NCI-H2029 treated with DMSO at 0.1 percent for 48 hours (cell line): ENCODE data around the gene RNF167.

Experiments
- DNase-seq: peaks from one replicate; lab custom pipeline; 2025; lab: John Stamatoyannopoulos, UW

RNF167 gene

DNA sequence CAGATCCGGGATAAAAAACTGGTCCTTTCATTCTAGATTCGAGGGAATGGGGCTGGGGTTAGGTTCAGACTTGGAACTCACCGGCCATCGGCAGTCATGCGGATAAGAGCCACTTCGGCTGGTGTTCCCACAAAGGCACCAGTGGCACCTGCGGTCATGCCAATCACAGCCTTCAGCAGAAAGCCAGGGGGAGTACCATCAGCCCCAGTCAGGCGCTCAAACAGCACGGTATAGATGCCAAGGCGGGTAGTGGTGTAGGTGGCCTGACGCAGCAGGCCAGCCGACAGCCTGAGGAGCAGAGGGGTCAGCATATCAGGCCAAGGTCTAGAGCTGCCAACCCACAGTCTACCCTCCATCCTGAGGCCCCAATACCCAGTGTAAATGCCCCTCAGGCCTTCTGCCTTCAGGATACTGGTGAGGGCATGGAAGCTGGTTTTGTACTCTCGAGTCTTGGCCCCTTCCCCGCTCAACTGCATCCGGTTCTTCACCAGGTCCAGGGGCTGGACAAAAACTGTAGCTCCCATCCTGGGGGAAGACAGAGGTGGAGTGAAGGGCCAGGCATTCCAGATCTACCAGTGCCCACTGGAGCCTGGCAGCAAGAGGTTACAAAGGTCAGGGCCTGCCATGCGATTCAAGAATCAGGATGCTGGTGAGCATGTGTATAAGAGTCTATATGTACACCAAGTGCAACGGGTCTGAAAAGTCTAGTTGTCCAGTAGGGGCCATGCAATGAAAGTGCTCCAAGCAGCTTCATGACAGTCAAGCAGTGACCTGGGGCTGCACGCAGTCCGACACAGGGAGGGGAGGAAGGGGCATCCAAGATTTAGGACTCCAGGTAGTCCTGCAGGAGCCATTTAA is 1.2 kb upstream of the RNF167 start:
- no peak for DNase-seq

DNA sequence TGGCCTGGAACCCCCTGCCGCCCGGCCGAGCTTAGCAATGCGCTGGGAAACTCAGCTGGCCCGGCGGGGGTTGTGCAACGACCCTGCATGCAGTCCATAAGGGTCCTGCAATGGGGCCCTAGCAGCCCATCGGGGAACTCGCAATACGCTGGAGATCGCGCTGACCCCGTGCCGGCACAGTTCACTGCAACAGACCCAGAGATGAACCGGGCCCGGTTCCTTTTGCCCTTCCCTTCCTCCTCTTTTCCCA is 597 bp upstream of the RNF167 start:
- DNase-seq: no peak

DNA sequence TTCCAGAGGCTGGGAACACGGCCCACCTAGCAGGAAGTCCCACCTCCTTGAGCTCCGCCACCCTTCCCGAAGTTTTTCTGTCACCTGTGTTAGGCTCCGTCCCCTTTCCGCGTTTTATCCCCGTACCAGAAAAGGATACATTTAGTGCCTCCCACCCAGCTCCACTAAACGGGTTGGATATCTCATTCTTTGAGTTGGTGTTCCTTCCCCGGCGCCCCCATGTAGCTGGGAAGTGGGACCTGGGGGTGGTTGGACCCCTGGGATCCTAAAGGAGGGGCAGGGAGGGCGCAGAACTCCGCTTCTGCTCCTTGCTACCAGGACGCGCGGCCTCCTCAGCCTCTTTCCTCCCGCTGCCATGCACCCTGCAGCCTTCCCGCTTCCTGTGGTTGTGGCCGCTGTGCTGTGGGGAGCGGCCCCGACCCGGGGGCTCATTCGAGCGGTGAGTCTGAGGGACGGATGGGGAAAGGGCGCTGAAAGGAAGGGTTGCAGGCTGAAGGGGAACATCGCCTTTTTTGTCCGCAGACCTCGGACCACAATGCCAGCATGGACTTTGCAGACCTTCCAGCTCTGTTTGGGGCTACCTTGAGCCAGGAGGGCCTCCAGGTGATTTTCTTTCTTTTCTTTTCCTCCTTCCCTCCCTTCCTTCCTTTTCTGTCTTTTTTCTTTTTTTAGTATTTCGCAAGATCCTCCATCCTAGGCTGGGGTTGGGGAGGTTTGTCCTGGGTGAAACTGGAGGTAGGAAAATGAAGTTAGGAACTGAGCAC is 669 bp downstream of the RNF167 start:
- no peak for DNase-seq

DNA sequence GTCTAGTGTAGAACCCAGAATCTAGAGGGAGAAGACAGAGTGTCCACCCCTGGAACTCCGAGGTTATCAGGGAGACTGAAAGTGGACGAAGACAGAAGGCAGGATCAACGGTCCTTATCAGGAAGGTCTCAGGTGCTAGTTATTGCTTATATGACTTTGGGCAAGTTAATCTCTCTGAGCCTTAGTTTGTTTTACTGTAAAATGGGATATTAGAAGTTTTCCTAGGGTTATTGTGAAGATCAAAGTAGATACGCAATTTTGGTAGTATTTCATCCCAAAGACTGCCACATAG is 1.2 kb downstream of the RNF167 start:
- DNase-seq: no peak

DNA sequence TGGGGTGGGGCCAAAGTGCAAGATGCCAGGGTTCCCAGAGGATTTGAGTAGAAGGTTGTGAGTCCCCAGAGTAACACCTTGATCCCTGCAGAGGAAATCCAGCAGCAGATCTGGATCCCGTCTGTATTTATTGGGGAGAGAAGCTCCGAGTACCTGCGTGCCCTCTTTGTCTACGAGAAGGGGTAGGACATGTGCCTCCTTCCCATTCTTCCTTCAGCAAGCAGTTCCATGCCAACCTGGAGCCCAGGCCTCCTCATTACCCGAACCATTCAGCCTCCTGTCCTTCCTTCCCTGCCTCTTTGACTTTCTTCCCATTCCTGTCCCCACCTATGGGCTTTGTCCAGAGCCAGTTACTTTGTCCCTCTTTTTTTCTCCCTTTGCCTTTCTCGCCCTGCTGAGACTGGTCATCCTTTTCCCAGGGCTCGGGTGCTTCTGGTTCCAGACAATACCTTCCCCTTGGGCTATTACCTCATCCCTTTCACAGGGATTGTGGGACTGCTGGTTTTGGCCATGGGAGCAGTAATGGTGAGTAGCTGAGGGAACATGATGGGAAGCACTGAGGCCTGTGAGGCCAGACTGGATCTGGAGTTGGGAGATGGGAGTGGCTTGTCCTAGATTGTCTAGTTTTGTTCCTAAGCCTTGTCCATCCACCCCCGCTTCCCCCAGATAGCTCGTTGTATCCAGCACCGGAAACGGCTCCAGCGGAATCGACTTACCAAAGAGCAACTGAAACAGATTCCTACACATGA is 2.9 kb downstream of the RNF167 start:
- DNase-seq: no peak

DNA sequence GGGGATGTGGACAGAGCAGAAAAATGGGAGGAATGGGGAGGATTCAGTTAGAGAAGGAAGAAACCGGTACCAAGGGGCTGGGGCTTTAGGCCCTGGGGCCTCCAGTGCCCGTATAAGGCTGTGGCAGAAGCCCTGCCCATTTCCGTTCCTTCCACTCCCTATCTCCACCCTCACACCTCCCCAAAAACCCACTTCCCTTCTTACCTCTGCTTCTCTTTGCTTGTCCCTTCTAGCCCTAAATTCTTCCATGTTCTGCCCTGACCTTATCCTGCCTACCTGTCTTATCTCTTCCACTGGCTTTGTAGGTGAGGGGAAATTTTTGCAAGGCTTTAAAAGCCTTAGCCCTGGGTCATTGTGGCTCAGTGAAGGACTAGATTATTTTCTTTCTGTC is 4.1 kb downstream of the RNF167 start:
- no peak for DNase-seq

DNA sequence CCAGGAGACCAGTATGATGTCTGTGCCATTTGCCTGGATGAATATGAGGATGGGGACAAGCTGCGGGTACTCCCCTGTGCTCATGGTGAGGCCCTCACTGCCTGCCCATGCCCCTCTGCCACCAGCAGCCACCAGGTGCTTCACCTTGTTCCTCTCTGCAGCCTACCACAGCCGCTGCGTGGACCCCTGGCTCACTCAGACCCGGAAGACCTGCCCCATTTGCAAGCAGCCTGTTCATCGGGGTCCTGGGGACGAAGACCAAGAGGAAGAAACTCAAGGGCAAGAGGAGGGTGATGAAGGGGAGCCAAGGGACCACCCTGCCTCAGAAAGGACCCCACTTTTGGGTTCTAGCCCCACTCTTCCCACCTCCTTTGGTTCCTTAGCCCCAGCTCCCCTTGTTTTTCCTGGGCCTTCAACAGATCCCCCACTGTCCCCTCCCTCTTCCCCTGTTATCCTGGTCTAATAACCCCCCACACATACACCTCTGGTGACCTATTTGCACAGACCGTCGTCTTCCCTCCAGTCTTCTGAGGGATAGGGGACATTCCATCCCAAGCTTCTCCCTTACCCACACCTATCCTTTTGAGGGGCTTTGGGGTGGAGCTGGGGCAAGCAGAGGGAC is 4.6 kb downstream of the RNF167 start:
- DNase-seq: no peak

DNA sequence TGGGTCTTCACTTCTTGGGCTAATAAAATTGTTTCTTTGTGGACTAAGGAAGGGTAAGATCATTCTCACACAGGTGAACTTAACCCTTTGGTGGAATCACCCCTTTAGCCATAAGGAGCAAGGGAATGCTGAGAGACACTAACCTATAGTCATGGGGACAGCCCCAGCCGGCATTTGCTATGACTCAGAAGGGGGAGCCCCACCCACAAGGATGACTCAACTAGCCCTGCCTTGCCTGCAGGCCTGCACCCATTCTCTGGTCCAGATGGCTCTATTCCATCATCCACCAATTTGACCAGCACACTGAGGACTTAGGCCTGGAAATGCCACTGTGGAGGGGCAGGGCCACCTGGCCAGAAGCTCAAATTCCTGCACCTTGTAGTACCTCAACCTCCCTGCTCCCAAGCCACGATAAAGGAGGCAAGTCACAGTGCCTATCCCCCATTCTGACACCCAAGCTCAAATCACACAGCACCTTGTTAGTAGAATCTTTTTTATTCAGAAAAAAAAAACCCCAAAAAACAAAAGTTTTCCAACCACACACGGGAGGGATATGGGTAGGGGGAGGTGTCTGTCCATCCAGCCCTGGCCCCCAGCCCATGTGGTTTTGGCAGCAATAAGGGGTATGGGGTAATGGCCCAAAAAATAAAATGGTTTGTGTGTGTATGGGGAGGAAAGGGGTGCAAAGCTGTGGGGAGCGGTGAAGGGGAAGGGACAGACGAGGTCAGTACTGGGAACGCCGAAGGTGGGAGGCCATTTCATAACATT is 5.3 kb downstream of the RNF167 start:
- DNase-seq: no peak

DNA sequence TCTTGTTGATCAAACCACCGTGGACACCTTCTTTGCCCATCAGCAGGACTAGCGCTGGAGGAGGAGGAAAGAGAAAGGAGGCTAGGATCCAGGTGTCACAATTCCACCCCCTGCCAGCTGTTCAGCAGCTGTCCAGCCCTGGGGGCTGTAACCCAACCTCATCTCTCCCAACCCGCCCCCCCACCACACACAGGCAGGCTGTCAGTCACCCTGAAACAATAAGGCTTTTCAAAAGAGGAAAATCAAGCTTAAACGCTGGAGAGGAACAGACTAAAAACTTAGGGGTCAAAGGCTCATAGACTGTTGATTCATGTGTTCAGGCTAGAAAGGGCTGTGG is 5.8 kb downstream of the RNF167 start:
- no peak for DNase-seq

DNA sequence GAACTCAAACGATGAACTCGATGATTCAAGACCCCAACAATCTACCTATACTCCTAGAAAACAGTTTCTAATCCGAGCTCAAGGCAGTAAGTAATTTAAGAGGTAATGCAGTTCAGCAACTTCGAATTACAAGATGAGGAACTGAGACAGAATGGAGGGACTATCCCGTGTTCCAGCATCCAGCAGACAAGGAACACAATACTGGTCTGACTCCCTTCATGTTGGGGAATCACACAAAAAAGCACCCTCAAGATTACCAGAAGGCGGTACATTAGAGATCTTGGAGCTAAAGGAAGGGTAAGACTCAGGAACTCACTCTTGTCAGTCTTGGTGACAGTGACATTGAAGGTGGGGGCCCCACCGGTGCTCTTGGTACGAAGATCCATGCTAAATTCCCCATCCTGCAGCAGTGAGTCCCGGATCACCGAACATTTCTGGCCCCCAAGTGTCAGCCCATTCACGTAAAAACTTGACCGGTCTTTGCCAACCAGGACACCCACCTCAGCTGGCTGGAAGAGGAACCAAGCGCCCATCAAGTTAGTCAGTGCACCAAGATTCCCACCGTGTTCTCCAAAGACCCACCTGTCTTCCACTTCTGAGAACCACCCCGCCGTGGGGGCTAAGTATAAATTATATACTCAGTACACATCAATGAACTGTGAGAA is 6.4 kb downstream of the RNF167 start:
- DNase-seq: no peak

DNA sequence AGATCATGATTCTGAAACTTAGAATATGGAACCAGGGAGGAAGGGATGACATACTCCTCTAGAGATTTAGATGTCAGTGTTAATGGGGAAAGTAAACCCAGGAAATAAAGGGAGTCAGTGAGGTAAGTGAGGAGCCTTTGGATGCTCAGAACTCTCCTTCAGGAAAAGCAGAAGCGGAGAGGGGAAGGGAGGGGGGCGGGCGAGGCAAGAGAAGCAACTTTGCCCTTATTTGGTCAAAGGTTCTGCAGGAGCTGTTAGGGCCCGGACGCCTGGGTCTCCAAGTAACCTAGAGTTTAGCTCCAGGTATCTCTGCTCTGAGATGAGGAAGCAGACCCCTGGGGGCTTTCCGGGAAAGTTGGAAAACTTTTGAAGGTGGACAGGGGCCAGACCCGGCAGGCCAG is 6.9 kb downstream of the RNF167 start:
- no peak for DNase-seq

DNA sequence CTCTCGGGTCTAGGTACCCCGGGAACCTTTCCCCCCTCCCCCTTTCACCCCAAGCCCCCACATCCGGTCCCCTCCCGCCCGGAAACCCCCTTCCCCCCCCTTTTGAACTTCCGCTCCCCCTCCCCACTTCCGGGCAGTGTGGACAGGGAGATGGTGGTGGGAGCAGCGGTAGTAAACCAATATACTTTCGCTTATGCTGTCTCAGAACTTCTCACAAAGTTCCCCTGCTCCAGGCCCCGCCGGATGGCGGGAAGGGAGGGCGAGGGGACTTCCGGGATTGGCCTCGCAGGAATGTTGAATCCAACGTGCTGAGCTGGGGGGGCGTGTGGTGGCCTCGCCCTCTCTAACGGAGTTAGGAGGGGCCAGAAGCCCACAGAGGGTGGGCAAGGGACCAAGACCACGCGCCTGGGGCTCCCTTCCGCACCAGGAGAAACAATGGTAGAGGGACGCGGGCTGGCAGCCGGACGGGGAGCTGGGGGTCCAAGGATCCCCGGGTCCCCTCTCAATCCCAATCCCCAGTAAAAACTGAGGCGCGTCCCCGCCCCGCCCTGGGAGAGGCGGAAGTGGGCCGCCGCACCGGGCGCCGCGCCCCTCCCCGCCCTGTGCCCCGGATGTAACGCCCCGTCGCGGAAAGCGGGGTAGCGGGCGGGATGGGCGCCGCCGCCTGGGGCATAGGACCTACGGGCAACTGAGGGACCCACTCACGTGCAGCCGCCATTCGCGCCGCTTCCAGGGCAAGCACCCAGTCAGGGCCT is 7.5 kb downstream of the RNF167 start:
- DNase-seq: no peak

DNA sequence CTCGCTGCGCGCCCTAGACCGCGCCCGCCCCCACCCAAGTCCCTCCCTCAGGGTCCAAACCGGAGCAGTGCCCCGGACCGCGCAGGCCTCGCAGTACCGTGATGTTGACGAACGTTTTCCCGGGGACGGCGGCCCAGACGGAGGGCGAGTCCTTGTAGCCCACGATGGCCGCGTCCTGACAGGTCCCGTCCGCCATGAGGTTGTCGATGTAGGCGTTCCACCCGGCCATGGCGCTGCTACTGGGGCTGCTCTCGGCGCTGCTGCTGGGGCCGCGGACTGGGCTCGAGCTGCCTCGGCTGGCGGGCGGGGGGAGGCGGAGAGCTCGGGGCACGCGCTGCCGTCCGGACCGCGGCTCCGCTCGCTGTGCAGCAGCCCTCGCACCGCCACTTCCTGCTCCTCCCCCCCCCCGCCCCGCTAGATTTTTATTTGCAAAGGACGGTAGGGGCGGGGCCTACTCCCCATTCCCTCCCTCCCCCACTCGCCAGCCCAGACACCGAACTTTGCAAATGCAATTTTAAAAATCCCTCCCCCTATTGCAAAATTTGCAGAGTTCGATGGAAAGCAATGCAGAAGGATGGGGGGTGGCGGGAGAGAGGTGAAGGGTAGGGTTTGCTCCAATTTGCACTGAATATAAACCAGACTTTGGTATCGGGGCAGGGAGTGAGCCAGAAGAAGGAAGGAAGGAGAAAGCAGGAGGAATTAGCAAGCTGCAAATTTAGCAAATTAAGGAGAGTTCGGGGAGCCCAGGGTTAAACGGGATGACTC is 8.3 kb downstream of the RNF167 start, which contains the start of gene PFN1:
PFN1 (minus strand) TSS at position 365 of the 765 bp plus-strand sequence; CDS start at position 229, 136 bp downstream.
- no peak for DNase-seq

DNA sequence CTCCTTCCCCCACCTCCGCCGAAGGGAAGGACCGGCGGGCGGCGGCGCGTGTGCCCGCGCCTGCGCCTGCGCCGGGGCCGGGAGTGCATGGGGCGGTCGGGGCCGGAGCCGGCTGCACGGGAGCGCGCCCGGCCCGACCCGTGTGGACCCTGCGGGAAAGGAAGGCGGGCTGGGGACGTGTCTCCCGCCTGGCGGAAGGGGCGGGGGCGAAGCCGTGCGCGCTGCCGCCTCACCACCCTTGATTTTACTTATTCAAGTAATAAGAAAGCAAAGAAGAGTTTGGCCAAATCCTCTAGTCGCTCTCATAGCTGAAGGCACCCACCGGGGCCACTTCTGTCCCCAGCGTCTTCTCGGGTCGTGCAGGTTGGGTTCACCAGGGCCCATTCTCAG is 8.9 kb downstream of the RNF167 start:
- DNase-seq: no peak

DNA sequence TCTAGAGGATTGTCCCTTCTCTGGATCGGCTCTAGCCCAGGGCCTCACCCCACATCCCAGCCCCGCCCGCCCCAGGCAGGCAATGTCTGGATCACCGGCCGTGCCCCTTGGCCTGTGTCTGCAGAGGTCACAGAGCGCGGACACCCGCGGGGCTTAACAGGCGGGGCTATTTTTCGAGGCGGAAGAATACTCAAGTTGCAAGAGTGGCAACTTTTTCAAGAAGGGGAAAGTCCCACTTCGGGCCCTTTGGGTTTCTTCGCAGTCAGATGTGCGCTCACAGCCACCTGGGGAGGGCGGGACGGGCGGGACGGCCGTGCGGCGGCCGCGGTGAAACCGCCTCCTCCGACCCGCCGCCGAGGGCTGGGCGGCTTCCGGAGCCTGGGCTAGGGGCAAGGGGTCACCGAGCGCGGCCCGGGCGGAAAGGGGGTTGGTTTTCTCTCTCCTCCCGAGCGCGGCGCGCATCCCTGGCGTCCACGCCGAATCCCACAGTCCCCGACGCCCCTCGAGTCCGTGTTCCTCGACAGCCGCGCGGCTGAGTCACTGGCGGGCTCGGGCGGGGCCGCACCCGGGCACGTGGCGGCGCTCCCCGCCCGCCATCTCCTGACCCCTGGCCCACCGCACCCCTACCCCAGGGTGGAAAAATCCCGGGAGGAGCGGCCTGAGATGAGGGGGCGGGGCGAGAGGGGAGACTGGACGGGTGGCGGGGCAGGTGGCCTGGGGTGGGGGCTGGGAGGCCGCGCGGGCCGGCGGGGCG is 9.4 kb downstream of the RNF167 start:
- no peak for DNase-seq

DNA sequence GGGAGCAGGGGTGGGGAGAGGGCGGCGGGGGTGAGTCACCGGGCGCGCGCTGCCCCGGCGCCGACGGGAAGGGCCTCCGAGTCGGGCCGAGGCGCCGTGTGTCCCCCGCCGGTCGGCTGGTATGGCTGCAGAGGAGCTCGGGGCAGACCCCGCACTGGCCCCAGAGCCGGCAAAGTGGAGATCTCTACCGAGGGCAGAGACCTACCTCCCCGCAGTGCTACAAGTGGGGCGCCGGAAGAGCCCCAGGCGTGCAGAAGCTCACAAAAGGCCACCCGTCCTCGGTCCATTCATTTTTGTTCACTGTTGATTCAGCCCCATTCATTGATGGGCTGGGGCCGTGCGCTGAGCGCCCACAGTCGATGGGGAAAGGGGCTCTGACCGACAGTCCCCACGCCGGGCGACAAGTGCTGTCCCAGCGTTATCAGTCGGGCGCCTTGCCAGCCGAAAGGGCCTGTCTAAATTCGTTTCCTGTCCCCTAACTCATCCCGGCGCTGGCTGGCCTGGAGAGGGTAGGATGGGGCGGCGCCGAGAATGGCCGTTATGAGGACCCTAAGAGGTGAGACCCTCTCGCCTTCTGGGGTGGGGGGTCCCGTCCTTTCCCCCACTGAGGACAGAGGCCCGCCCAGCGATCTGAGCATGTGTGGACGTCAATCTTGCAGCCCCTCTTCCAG is 10.1 kb downstream of the RNF167 start:
- no peak for DNase-seq

DNA sequence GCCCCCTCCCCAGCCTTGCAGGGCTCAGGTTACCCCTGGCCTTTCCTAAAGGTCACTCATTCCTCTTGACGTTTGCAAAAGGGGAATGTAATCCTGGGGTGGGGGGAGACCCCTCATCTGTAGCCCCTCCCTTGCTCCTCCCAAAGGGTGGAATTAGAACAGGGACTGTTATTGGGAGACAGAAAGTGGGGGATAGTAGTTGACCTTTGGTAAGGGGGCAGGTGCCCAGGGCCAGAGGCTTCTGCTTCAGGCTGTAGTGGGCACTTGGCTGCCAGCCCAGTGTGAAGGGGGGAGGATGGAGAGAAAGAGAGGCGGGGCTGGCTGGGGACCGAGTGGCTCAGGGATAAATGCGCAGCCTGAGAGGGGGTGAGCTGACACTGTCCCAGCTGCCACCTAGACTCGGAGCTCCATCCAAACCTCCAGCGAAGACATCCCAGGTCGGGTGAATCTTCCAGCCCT is 10.7 kb downstream of the RNF167 start, which contains the start of gene ENO3:
ENO3 (plus strand) TSS at position 374 of the 459 bp plus-strand sequence. CDS start 711 bp downstream, outside the sequence.
- no peak for DNase-seq

DNA sequence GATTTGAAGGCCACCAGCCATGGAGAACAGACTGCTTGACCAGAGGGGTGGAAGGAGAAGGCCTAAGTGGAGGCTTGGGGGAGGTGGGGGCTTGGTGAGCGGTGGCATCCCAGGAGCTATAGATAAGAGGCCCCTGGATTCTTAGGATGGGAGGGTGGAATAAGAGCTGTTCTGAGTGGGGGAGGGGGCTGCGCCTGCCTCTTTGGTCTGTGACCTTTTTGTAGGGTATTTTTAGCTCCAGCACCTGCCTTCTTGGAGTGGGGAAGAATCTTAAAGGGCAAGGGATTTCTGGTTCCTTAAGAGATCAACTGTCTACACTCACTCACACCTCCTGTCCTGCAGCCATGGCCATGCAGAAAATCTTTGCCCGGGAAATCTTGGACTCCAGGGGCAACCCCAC is 11.4 kb downstream of the RNF167 start:
- DNase-seq: no peak
